ENCODE measurements around the gene RABEP2. TPM values are rescaled to one million over a fixed set of nuclear protein-coding genes. Genes with fewer than 3 reads are reported as not detected.

RABEP2 gene
- total and polyA plus RNA-seq, 9 of the 15 experiments (the other 6 are each of a cell fraction or from before 2014, with no cell fraction given): 0.15 to 13.4 (median 3.5) TPM

GRCh38 chr16:28925386-28926228 lies 569 bp upstream of the RABEP2 start (continued):
- TF ChIP-seq GATAD2A (IDR thresholded peaks at IDR 0.05): no peak; the same call in none of the 2 replicates
- TF ChIP-seq ASH1L (IDR thresholded peaks at IDR 0.05; ENCODE audit: borderline replicate concordance, low read depth, partially characterized antibody): peak; percentile 13
- peak in 1 of 2 experiments; percentile 72; a peak in 1 of 4 replicates for TF ChIP-seq ZMIZ1 (IDR thresholded peaks at IDR 0.05; ENCODE audit: low read depth in 2 of 2, low read length in 2 of 2)
- TF ChIP-seq RBM34 (IDR thresholded peaks at IDR 0.05; ENCODE audit: borderline replicate concordance, insufficient read depth, low read length): no peak
- TF ChIP-seq ZNF655 (CRISPR knock-in tag; IDR thresholded peaks at IDR 0.05): no peak
- TF ChIP-seq ZNF354B (CRISPR knock-in tag; IDR thresholded peaks at IDR 0.05): no peak
- TF ChIP-seq TEAD1 (CRISPR knock-in tag; IDR thresholded peaks at IDR 0.05): peak in 1 of 2 experiments; percentile 45; a peak in 1 of 4 replicates
- TF ChIP-seq GATAD2B (IDR thresholded peaks at IDR 0.05; ENCODE audit: borderline replicate concordance): no peak
- TF ChIP-seq TBP (optimal IDR thresholded peaks at IDR 0.05; ENCODE audit: low read depth, low read length): peak; percentile 65
- peak; percentile 95 for TF ChIP-seq RBFOX2 (IDR thresholded peaks at IDR 0.05; ENCODE audit: low read depth, low read length)
- TF ChIP-seq E2F5 (CRISPR knock-in tag; IDR thresholded peaks at IDR 0.05): no peak
- peak; percentile 26; the same call in 1 of the 2 replicates for TF ChIP-seq RAD51 (IDR thresholded peaks at IDR 0.05; ENCODE audit: borderline replicate concordance, low read depth)
- peak; percentile 86 for TF ChIP-seq POLR2H (tag; IDR thresholded peaks at IDR 0.05; ENCODE audit: low read depth)
- TF ChIP-seq CCNT2 (IDR thresholded peaks at IDR 0.05; ENCODE audit: borderline replicate concordance, extremely low read depth, insufficient read length, low read depth, low read length): peak; percentile 62
- no peak for TF ChIP-seq ZNF23 (CRISPR knock-in tag; IDR thresholded peaks at IDR 0.05)
- TF ChIP-seq GMEB1 (CRISPR knock-in tag; IDR thresholded peaks at IDR 0.05): no peak
- peak; percentile 86 for TF ChIP-seq CHD1 (IDR thresholded peaks at IDR 0.05; ENCODE audit: low read length)
- peak; percentile 83 for TF ChIP-seq GATA2 (CRISPR knock-in tag; IDR thresholded peaks at IDR 0.05)
- peak; percentile 94 for TF ChIP-seq TCF3 (CRISPR knock-in tag; IDR thresholded peaks at IDR 0.05)
- TF ChIP-seq ZNF3 (CRISPR knock-in tag; IDR thresholded peaks at IDR 0.05): no peak
